SKM-1 treated with dmso at 0.1 percent for 144 hours (cell line): ENCODE results near the gene APOL3.
"Not testable (repeated sequence)": the region's sequence is repeated elsewhere in the genome, so short reads cannot be mapped to it uniquely, and the experiment has no call there.

Source experiments
- DNase-seq: peaks from one replicate; lab custom pipeline; 2025; ENCODE audit not compliant: unreplicated experiment; lab: John Stamatoyannopoulos, UW

The APOL3 gene

DNA sequence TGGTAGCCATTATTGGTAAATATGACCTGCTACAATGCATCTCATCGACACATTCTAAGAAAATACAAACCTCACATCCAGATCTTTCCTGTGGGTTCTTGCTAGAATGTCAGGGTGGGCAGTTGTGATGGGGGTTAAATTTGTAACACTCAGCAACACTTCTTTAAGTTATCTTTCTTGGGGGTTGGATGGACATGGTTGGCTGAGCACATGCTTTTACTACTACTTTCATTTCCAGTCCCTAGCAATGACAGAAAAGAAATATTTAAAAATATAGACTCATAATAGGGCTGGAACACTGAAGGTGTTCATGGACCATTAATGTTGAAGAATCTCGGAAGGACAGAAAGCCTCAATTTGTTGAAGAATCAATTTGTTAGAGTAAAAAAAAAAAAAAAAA lies 57.6 kb downstream of the APOL3 start:
- no peak for DNase-seq

DNA sequence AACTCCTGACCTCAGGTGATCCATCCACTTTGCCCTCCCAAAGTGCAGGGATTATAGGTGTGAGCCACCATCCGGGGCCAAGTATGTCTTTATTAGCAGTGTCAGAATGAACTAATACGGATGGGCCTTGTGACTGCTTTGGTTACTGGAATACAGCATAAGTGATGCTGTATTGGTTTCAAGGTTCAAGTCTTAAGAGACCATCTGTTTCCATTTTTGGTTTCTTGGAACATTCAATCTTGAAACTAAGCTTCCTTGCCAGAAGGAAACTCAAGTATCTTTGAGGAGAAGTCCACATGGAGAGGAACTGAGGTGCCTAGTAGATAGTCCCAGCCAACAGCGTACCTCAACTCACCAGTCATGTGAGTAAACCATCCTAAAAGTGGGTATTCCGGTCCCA lies 58.8 kb downstream of the APOL3 start:
- no peak for DNase-seq

DNA sequence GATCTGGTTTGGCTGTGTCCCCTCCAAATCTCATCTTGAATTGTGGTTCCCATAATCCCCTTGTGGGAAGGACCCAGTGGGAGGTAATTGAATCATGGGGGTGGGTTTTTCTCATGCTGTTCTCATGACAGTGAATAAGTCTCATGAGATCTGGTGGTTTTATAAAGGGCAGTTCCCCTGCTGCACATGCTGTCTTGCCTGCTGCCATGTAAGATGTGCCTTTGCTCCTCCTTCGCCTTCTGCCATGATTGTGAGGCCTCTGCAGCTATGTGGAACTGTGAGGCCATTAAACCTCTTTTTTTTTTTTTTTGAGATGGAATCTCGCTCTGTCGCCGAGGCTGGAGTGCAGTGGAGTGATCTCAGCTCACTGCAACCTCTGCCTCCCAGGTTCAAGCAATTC lies 59.6 kb downstream of the APOL3 start:
- not testable (repeated sequence) for DNase-seq

DNA sequence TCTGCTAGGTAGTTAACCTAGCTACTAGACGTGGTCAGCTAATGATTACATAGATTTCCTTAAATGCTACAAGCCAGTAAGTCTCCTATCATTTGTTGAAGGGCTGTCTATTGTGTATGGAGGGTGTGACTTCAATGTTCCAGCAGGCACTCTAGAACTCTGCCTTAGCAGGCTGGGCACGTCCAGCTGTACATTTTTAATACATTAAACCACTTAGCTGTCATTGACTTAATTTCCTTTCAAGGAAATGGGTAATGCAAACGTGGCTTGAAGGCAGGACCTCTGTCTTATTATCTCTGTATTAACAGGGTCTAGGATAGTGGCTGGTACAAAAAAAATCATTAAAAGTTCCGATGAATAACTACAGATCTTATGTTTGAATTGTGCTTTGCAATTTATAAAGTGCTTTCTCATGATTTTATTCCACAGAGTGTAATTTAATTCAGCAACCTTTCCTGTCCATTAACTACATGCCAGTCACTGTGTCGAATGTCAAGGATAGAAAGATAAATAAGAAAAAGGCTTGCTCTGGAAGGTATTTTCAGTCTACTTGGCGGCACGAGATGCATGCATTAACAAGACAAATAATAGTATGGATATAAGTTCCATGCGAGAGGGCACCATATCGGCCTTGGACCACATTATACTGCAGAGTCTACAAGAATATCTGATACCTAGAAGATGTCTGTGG lies 60.3 kb downstream of the APOL3 start:
- no peak for DNase-seq

DNA sequence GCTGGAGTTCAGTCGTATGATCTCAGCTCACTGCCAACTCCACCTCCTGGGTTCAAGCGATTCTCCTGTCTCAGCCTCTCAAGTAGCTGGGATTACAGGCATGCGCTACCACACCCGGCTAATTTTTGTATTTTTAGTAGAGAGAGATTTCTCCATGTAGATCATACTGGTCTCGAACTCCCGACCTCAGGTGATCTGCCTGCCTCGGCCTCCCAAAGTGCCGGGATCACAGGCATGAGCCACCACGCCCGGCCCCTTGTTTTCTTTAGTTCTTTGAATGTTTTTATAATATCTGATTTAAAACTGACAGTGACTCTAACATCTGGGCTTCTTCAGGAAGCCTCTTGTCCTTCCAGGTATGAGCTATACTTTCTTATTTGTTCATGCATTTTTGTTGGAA lies 61.0 kb downstream of the APOL3 start:
- not testable (repeated sequence) for DNase-seq

DNA sequence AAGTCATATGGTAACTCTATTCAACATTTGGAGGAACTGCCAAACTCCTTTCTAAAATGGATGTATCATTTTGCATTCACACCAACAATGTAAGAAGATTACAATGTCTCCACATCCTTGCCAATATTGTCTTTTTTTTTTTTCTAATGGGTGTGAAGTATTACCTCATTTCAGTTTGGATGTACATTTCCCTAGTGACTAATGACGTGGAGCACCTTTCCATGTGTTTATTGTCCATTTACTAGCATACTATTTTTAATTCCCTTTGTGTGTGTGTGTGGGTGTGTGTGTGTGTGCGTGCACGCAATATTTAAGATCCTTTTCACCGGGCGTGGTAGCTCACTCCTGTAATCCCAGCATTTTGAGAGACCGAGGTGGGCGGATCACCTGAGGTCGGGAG lies 62.7 kb downstream of the APOL3 start:
- no peak for DNase-seq

DNA sequence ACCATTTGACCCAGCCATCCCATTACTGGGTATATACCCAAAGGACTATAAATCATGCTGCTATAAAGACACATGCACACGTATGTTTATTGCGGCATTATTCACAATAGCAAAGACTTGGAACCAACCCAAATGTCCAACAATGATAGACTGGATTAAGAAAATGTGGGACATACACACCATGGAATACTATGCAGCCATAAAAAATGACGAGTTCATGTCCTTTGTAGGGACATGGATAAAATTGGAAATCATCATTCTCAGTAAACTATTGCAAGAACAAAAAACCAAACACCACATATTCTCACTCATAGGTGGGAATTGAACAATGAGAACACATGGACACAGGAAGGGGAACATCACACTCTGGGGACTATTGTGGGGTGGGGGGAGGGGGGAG lies 69.8 kb downstream of the APOL3 start:
- DNase-seq: not testable (repeated sequence)
